ENCODE results near the gene SH2D1B.

The SH2D1B gene

GRCh38 chr1:162381941-162382750, 29.8 kb downstream of the SH2D1B start:
- no peak for DNase-seq (ENCODE audit: low spot score)

- no peak for DNase-seq (ENCODE audit: low spot score)
Measured at GRCh38 chr1:162381383-162381782, 30.6 kb downstream of the SH2D1B start, which contains the start of gene C1orf226. Gene C1orf226 (plus strand): TSS chr1:162381728. CDS start chr1:162381902, 174 bp downstream.

- no peak for DNase-seq (ENCODE audit: low spot score)
Measured at GRCh38 chr1:162380061-162380846, 31.7 kb downstream of the SH2D1B start.

- DNase-seq (ENCODE audit: low spot score): no peak
Measured at GRCh38 chr1:162376691-162377090, 35.2 kb downstream of the SH2D1B start, which contains the start of gene SPATA46. Gene SPATA46 (minus strand): TSS chr1:162376854. CDS start chr1:162376790, 64 bp downstream.

- DNase-seq (ENCODE audit: low spot score): no peak
Measured at GRCh38 chr1:162375463-162375862, 36.5 kb downstream of the SH2D1B start.

GRCh38 chr1:162374406-162374805, 37.5 kb downstream of the SH2D1B start:
- no peak for DNase-seq (ENCODE audit: low spot score)

GRCh38 chr1:162373541-162374260, 38.2 kb downstream of the SH2D1B start:
- DNase-seq (ENCODE audit: low spot score): no peak

- no peak for DNase-seq (ENCODE audit: low spot score)
Measured at GRCh38 chr1:162373072-162373427, 38.9 kb downstream of the SH2D1B start.

GRCh38 chr1:162372159-162373071, 39.5 kb downstream of the SH2D1B start:
- no peak for DNase-seq (ENCODE audit: low spot score)

GRCh38 chr1:162371611-162372010, 40.3 kb downstream of the SH2D1B start:
- DNase-seq (ENCODE audit: low spot score): no peak

- DNase-seq (ENCODE audit: low spot score): no peak
Measured at GRCh38 chr1:162370721-162371120, 41.2 kb downstream of the SH2D1B start.

GRCh38 chr1:162370161-162370560, 41.8 kb downstream of the SH2D1B start:
- no peak for DNase-seq (ENCODE audit: low spot score)

GRCh38 chr1:162369571-162369970, 42.4 kb downstream of the SH2D1B start:
- no peak for DNase-seq (ENCODE audit: low spot score)

- no peak for DNase-seq (ENCODE audit: low spot score)
Measured at GRCh38 chr1:162368451-162368850, 43.5 kb downstream of the SH2D1B start.

- DNase-seq (ENCODE audit: low spot score): no peak
Measured at GRCh38 chr1:162367772-162368171, 44.2 kb downstream of the SH2D1B start.

GRCh38 chr1:162367073-162367472, 44.9 kb downstream of the SH2D1B start:
- DNase-seq (ENCODE audit: low spot score): no peak

GRCh38 chr1:162366671-162367070, 45.3 kb downstream of the SH2D1B start:
- DNase-seq (ENCODE audit: low spot score): no peak

GRCh38 chr1:162366149-162366548, 45.8 kb downstream of the SH2D1B start:
- no peak for DNase-seq (ENCODE audit: low spot score)

GRCh38 chr1:162365284-162366020, 46.5 kb downstream of the SH2D1B start:
- DNase-seq (ENCODE audit: low spot score): no peak

- DNase-seq (ENCODE audit: low spot score): no peak
Measured at GRCh38 chr1:162364498-162364897, 47.4 kb downstream of the SH2D1B start.

- DNase-seq (ENCODE audit: low spot score): no peak
Measured at GRCh38 chr1:162363823-162364222, 48.1 kb downstream of the SH2D1B start.
